CD4-positive, alpha-beta T cell treated with Interferon alpha-2 for 1 hour (primary cell): ENCODE measurements around the gene CDC25C.
A peak's percentile ranks its signal among the peaks of the same experiment; 100 is the strongest.

Source experiments
- DNase-seq, 2 donors: peaks; one replicate each; pipeline ENCODE4 v3.0.0-alpha.2; 2020 to 2022

Gene CDC25C

DNA sequence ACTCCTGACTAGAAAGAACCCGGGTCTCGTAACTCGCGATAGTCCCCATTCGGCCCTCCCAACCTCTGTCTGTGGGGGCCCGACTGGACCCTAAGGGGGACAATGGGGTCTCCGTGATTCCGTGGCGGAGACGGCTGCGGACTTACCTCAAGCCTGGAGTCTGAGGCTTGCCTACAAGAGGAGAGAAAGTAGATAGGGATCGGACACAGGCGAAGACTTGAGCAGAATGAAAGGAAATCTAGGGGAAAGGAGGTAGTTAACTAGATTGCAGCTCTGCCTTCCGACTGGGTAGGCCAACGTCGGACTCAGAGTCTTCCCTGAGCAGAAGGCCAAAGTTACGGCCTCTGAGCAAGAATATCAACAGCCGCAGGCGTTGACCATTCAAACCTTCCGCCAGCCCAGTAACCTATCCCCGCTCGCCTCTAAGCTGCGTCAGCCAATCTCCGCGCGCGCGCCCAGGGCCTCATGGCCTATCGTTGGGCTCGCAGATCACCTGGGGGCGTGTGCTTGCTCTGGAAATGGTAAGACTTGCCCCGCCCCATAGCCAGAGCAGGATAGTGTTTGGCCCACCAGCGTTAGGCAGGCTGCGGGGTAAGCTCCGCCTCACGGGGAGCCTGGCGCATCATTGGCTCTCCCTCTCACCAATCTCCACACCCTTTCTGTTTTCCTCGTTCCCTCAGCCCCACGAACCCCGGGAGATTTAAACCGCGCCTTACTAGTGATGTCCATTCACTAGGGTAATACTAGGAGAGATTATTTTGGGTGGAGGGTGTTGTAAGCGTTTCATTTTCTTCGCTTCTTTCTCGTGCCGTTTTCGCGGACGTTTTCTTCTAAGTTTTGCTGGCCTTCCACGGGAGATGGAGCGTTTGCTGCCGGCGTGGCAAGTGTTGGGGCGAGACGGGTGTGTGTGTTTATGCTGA, at the start of gene CDC25C:
Gene CDC25C (minus strand): TSS at position 356 of the 920 bp plus-strand sequence. CDS start 624 bp downstream, outside the sequence.
- DNase-seq: peak; percentile 98

DNA sequence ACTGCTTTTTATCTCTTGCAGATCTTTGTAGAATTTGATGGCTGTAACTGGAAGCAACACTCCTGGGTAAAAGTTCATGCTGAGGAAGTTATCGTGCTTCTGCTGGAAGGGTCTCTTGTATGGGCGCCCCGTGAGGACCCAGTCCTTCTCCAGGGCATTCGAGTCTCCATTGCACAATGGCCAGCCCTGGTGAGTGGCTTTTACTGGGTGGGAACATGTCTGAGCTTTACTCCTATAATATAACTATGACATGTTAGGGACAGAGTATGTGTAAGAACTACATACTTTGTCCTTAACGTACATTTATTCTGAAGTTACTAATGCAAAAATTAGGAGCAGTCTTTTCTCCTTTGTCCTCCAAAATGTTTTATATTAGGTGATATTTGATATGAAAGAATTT, 41.0 kb upstream of the CDC25C start:
- no peak for DNase-seq

DNA sequence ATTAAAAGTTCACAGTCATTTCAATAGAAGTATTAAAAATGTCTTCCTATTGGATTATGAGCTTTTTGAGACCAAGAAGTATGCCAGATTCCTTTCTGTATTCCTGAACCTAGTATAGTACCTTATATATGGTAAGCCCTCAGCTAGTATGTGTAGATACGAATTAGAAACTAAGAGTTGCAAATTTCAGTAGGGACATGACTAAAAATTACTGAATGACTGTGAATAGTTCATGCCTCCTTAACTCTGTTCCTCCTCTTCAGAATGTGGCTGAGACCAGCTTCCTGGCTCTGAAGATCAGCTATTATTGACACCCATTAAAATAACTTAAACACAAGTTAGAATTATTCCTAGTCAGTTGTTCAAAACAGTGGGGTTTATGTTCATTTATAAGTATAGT, 40.6 kb upstream of the CDC25C start:
- DNase-seq: no peak

DNA sequence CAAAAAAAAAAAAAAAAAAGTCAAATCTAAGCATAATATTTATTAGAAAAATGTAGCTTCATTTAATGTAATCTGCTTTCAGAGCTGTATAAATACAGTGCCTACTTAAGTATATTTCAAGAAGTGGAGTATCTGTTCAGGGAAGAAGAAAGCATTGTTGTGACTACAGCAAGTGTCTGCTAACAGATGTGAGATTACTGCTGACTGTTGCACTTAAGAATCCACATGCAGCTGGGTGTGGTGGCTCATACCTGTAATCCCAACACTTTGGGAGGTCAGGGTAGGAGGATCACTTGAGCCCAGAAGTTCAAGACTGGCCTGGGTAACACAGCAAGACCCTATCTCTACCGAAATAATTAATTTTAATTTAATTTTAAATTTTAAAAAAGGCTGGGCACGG, 39.9 kb upstream of the CDC25C start:
- no peak for DNase-seq

DNA sequence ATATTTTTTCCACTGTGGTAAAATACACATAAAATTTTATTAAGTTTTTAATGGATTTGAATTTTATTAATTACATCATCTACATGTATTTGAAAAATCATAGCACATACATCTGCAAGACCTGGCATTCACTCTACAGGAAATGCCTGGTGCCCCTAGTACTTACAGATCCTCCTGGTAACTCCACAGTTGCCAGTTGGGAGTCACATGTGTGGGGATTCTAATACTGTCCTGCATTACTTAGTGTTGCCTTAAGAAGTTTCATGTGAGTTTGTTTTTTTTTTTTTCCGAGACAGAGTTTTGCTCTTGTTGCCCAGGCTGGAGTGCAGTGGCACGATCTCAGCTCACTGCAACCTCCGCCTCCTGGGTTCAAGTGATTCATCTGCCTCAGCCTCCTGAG, 38.9 kb upstream of the CDC25C start:
- DNase-seq: no peak

DNA sequence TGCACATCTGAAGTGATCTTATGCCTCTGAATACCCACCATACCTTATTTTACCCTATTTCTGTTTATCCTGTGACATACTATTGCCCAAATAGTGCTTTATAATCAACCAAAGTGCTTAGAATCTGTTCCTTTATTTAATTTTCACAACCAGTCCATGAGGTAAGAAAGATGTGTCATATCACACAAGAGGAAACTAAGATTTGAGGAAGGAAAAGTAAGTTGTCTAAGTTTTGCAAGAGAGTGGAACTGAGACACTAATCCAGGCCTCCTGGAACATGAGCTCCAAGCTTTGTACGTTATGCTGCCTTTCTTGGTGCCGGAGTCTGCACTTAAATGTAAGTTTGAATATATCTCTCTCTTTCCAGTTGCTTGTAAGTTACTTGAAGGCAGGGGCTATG, 38.1 kb upstream of the CDC25C start:
- DNase-seq: no peak

DNA sequence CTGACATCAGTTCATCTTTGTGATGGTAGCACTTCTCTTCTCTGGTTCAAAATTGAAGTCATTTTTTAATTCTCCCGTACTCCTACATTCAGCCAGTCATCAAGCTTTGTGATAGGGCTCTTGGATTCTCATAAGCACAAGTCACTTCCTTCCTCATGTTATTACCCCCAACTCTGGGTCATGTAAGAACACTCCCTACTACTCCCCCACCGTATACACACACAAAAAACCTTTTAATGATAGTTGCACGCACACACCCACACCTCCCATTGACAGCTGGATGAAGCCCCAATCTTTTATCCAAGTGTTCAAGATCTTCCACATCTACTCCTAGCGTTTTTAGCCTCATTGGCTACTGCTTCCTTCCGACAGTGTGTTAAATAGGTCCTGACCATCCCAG, 37.7 kb upstream of the CDC25C start:
- DNase-seq: no peak

DNA sequence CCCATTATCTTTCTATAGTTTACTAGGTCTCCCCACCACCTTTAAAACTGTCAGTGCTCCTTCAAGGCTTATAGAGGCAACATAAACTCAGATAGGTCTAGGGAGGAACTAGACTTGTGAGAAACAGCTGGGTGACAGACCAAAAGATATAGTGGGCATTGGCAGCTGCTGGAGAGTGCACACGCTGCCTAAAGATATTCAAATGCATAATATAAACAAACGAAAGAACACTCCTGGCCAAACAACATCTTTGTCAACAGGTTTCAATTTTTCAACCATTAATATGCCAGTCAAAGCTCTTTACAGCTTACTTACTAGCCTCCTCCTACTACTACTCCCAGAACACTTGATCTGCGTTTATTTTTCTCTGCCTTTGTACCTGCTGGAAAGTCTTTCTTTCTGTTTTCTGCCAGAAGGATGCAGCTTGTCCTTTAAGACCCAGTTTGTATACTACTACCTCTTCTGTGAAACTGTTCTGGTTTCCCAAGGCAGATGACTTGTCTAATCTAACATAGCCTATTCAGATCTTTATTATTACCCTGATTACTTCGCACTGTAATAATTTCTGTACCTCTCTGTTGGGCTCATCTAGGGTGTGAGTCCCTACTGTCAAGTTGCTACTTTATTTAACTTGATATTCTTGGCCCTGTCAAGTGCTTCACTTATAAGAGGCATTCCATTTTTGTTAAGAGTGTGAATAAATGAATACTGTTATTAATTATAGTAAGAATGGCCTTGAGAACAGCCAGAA, 35.2 kb upstream of the CDC25C start:
- DNase-seq: no peak

DNA sequence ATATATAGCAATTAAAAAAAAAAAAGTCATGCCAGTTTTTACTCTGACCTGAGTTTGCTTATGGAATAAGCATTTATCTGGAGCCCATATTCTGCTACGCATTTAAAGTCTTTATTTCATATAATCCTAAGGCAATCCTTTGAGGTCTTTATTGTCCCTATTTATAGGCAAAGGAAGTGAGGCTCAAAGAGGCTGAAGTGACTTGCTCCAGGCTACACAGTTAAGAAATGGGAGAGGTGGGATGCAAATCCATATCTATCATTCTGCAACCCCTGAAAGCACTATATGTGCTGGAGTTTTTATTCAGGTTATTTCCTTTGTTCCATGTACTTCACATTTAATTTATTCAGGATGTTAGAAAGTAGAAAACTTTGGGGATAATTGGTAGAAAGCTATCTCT, 33.0 kb upstream of the CDC25C start:
- no peak for DNase-seq

DNA sequence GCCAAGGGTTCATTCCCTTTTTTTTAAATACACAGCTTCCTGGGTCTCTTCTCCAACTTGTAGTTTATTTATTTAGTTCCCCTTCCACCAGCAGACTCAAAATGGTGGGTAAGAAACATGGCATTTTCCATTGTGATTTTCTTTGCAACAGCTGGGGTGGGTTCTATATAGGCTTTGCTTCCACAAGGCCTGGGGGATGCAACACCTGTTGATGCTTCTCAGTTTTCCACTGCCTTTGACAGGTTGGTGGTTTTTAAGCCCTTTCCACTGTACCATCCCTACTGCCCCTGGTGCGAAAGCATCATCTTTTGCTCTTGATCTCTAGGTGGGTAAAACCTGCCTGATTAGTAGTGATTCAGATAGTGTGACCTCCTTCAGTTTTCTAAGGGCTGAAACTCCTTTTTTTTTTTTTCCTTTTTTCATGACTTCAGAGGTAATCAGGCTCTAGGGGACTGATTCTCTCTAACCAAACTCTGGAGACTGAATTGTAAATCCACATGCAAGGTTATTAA, 29.4 kb upstream of the CDC25C start:
- DNase-seq: no peak

DNA sequence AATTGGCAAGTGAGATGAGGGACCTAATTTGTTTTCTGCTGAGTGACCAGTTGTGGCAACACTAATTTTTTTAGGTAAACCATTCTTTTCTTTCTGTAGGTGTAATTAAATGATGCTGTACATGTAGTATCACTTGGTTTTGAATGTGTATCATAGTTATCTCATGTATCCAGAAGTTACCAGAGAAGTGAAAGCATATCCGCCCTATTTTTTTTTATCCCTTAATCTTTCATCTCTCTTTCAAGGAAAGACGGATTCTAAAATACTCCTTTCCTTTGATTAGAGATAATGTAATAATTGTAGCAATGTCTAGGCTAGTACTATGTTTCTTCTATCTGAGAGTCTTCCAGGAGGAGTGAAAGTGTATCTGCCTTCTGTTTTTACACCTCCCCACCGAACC, 28.0 kb upstream of the CDC25C start:
- no peak for DNase-seq

DNA sequence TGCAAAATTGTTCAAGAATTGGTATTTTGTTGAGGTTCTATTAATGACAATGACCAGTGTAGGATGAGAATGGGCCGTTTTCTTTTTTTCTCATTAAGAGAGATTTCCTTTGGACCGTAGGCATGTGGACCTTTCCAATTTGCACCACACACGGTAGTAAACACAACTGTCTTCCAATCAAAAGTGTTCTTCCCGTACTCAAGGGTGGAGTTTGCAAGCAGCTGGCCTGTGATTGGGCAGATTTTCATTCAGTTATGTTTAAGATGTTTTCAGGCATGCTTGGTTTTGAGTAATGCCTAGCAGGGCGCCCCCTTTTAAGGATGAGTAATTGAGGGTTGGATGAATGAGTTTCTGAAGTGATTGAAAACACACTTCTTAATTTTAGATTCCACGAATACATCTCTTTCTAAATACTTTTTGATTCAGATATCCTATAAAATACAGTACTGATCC, 23.3 kb upstream of the CDC25C start:
- peak; percentile 58 to 81 for DNase-seq

DNA sequence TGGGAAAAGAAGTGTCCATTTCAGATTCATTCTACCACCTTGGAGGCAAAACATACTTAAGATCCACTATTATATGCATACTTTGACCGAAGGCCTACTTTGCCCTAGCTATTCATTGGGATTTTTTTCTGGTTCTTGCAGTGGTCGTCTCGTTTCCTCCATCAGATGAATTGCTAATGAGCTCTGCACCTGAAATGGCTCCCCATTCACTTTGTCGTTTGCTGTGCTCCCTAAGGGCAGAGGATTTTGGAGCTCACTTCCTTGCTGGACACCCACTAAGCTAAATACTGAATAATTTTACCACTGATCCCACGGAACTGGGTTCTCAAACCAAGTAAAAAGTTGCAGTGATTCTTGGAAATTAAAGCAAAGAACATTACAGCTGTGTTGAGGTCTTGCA, 22.8 kb upstream of the CDC25C start:
- no peak for DNase-seq

DNA sequence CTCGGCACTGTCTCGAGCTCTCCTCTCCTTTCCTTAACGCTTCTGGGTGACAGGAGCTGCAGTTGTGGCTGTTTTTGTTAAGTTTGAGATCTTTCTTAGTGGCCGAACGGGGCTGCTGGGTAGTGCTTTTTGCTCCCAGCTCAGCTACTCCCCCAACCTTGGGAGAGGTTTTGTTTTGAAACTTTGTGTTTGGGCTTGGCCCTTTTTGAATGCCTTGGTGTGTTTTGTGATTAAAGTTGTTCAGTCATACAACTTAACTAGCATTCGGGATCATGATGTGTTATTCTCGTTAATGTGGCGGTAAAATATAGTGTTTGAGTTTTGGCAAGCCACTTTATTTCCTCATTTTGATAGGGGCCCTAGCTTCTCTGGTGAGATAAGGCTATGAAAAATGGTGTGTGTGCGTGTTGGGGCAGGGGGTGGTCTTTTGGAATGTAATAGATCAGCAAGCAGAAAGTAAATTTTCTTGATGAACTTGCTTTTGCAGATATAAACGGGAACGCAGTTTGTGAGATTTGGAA, 22.0 kb upstream of the CDC25C start:
- peak in 1 of 2 donors; percentile 49 for DNase-seq

DNA sequence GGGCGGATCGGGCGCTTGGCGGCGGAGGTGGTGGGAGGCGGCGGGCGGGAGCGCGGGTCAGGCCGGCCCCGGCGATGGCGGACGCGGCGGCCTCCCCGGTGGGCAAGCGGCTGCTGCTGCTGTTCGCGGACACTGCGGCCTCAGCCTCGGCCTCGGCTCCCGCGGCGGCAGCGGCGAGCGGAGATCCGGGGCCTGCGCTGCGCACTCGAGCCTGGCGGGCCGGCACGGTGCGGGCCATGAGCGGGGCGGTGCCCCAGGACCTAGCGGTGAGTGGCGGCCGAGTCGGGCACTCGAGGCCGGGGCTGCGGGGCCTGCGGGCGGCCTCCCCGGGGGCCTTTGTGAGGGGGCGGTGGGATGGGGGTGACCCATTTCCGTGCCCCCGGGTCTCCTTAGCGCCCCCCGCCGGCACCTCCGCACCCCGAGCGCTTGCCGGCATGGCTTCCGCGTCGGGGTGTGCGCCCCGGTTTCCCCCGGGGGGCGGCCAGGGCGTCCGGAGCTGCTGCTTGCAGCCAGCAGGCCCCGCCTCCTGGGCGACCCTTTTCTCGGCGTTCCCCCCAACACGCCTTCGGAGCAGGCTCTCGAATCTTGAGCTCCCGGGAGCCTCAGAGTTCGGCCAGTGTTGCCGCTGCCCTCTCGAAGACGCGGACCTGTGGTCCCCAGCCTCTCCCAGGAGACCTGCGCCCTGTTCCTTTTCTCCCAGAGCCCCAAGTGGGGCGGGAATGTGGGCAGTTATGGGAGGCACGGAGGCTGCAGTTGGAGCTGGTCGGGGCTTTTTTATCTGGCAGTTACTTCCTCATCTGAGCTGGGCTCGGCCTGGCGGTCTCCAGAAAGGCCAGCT, 21.3 kb upstream of the CDC25C start:
- DNase-seq: peak; percentile 72 to 83

DNA sequence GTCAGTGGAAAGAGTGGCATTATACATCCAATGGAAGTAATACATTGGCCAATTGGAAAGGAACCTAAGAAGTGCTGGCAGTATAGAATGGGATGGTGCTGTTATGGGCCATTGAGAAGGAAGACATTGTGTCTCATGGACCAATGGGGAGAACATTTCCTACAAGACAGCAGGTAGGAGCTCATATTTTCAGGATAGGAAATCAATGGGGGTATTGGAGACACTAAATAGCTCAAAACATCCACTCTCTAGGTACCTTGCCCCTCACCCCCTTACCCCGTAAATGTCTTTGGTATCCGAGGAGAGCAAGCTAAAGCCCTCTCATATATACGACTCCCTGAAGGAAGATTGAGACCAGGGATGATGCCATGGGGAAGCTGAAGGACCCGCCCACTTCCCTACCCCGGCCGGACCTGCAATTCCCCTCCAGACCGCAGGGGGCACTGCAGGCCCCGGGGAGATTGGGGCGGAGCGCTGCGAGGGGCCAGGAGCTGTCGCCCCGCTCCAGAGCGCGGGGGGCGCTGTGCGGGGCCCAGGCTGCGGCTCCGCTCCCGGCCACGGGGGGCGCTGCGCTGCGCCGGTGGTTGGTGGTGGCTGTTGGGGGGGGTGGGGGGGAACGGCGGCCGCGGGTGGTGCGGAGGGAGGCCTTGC, 20.6 kb upstream of the CDC25C start, which contains the start of gene KDM3B:
Gene KDM3B (plus strand): TSS at position 615 of the 651 bp plus-strand sequence. CDS start 111 bp downstream, outside the sequence.
- peak; percentile 91 to 96 for DNase-seq

DNA sequence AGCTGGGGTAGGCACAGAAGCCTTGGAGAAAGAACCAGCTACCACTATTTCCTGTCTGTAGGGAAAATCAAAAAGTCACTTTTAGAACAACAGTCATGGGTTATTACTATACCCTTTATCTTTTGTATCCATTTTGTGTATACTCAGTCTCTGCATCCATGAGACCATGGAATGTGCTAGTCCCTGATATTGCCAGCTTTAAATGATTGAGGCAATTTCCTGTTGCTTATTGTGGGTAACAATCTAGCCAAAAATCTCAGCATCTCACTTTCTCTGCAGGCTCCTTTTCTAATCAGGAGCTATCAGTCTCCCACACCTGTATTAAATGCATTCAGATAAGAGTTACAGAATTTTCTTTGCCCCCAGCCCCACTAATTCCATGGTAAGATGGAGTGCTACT, 19.9 kb upstream of the CDC25C start:
- no peak for DNase-seq

DNA sequence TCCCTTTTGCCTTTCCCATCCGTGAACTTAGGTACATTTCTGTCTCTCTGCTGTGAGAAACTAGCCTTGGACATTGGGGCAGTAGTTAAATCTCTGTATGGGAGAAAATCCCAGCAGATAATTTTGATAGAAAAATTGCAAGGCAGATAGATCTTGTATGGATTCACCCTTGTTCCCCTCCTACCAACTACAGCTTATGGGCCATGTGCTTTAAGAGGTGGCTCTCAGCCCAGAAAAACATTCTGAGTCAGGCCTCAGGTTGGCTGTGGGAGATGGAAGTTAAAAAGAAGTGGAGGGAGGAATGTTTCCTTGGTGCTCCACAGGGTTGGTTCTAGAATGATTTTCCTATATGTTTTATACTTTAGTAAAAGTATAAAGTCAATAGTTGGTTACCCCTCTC, 19.5 kb upstream of the CDC25C start:
- DNase-seq: no peak

DNA sequence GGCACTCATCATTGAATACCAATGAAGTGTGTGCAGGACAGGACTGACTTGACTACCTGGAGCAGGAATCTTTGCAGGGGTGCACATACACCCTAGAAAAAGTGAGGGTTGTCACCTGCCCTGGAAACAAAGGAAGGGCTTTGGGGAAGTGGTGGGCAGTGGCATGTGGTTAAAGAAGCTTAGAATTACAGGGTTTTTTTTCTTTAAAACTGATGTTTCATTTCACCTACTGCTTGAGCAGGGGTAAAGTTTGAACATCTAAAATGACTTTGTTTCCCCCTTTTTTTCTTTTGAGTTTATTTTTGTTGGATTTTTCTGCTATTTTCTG, 18.9 kb upstream of the CDC25C start:
- no peak for DNase-seq

DNA sequence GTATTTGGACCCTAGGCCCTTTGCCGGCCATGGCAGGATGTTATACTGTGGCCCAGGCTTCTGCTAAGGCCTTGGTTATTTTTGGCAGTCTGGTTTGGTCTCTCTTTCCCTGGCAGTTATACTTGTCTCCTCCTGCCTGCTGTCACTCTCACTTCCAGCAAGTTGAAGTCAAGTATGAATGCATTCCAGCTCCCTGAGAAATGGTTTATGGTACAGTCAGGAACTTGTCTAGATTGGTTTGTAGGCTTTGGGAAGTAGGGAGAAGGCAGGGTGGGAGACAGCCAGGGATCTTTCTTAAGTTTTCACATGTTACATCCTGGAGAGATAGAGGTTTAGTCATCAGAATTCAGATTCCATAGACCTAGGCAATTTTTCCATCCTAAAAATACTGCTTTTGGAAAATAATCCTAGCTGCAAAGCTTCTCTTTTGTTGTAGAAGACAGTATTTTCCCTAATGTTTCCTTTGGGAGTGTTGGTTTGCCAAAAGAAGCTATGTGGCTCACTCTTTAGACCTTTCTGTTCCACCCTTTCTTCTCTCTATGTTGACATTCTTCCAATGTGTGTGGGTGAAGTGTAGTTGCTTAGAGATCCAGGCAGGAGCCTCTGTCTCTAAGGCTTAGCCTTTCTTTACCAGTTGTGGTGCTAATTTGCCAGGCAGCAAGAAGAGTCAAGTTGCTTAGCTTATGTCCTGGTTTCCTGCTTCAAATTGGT, 18.4 kb upstream of the CDC25C start:
- DNase-seq: no peak

DNA sequence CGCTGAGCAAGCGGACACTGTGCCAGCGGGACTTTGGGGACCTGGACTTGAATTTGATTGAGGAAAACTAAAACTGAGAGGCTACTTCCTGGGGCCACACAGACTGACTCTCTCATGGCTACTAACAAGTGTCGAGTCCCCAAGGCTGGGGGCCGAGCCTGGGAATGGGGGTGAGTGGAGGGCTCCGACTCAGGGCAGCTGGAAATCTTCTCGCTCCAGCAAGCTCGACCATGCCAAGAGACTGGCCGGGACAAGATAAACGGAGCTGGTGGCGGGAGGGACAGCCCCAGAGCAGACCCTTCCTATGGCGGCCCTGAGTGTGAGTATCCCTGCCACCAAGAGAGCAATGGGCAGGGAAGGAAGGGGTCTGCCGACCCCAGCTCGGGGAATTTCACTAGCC, 15.3 kb upstream of the CDC25C start:
- no peak for DNase-seq
